Tibial nerve (tissue), 4 donors: ENCODE results near the gene COL6A2. TPM values are rescaled to one million over a fixed set of nuclear protein-coding genes. Genes with fewer than 3 reads are reported as not detected.
A peak's percentile ranks its signal among the peaks of the same experiment; 100 is the strongest.

Experiments used
- DNase-seq, 2 donors: peaks; one replicate each; pipeline ENCODE4 v3.0.0-alpha.2; 2019; ENCODE audit warnings: low spot score in 2 of 2
- H3K27ac ChIP-seq, 4 donors: fragments of 200-600 bp; sonication (generic) in 3 of 4; one replicate each; pipeline ENCODE4 v1.5.1; 2017 to 2019; ENCODE audit warnings: mild to moderate bottlenecking in 1 of 4
- H3K27me3 ChIP-seq, 2 donors: fragments of 200-600 bp; sonication (generic) in 1 of 2; one replicate each; pipeline versions ENCODE4 v1.5.1 to v1.6.0; 2017 to 2019
- H3K36me3 ChIP-seq, 3 donors: fragments of 200-600 bp; sonication (generic); one replicate each; pipeline ENCODE4 v1.5.1; 2018 to 2019
- H3K4me1 ChIP-seq, 4 donors: fragments of 200-600 bp; sonication (generic) in 3 of 4; one replicate each; pipeline ENCODE4 v1.5.1; 2017 to 2019
- H3K4me3 ChIP-seq, 4 donors: fragments of 200-600 bp; sonication (generic) in 3 of 4; one replicate each; pipeline ENCODE4 v1.5.1; 2017 to 2019; ENCODE audit warnings: mild to moderate bottlenecking in 1 of 4, moderate library complexity in 1 of 4
- H3K9me3 ChIP-seq, 4 donors: fragments of 200-600 bp; sonication (generic) in 3 of 4; one replicate each; pipeline ENCODE4 v1.5.1; 2017 to 2019
- CTCF ChIP-seq, 5 experiments: fragments of 200-600 bp in 3 of 5; fragments of 450-650 bp in 2 of 5; sonication (generic) in 3 of 5; IDR thresholded peaks; one replicate each; pipeline ENCODE4 v1.5.1; 2016 to 2019; ENCODE audit warnings: antibody characterized with exemption in 5 of 5, mild to moderate bottlenecking in 3 of 5, moderate library complexity in 2 of 5
- EP300 ChIP-seq, 2 donors: sonication (generic); formaldehyde crosslinking; IDR thresholded peaks; one replicate each; pipeline ENCODE4 v1.6.1; 2017; ENCODE audit warnings: antibody characterized with exemption in 2 of 2, mild to moderate bottlenecking in 1 of 2
- POLR2A ChIP-seq, 2 donors: fragments of 450-650 bp; IDR thresholded peaks; one replicate each; pipeline ENCODE4 v1.6.1; 2017; ENCODE audit warnings: antibody characterized with exemption in 2 of 2, mild to moderate bottlenecking in 2 of 2, moderate library complexity in 2 of 2
- WGBS, 2 donors: methylation state at CpG; one replicate each; pipeline ENCODE4 v1.1.5; 2018; 5-methylcytosine and 5-hydroxymethylcytosine counted together
- total RNA-seq, 4 donors: library from RNA; depleted of rRNA; stranded (reverse); fragments of >200 nt; gene quantifications; one replicate each; pipeline ENCODE4 v1.1.0, GENCODE V29; 2016

The COL6A2 gene
- total RNA-seq, 4 donors from 2014 or later = 470 to 1,210 (median 744) TPM

- no peak overlapping the region for H3K27ac ChIP-seq
- WGBS, 2 donors = 91 to 98% methylated on average over 11 of the region's 12 CpGs
- DNase-seq = peak in 1 of 2 donors; percentile 5
- peaks cover 0 to 98% (median 8%) of the 10 kb centered on the region in 3 donors for H3K36me3 ChIP-seq
- H3K9me3 ChIP-seq = peaks cover 0 to 6% (median 0%) of the 10 kb centered on the region in 4 donors
- no peaks in the 10 kb centered on the region for H3K27me3 ChIP-seq
- no peak overlapping the region for H3K4me3 ChIP-seq
- H3K4me1 ChIP-seq = peaks cover 0 to 15% (median 0%) of the 10 kb centered on the region in 4 donors
- TF ChIP-seq POLR2A (IDR thresholded peaks at IDR 0.05) = no peak
- TF ChIP-seq CTCF (IDR thresholded peaks at IDR 0.05) = no peak
- TF ChIP-seq EP300 (IDR thresholded peaks at IDR 0.05) = no peak
Observed at GRCh38 chr21:46119144-46119636, 21.3 kb downstream of the COL6A2 start.

GRCh38 chr21:46119637-46120271 is 21.8 kb downstream of the COL6A2 start:
- DNase-seq = peak in 1 of 2 donors; percentile 8
- Histone ChIP-seq H3K27me3 (no peaks in the 10 kb centered on the region), H3K4me3 (no peak overlapping the region), H3K27ac (no peak overlapping the region), H3K36me3 (peaks cover 0 to 98% (median 8%) of the 10 kb centered on the region in 3 donors), H3K9me3 (peaks cover 0 to 5% (median 0%) of the 10 kb centered on the region in 4 donors), H3K4me1 (peaks cover 0 to 15% (median 0%) of the 10 kb centered on the region in 4 donors)
- 86 to 91% methylated on average over 4 to 7 of the region's 14 CpGs for WGBS, 2 donors
- TF ChIP-seq EP300 (IDR thresholded peaks at IDR 0.05) = no peak
- TF ChIP-seq POLR2A (IDR thresholded peaks at IDR 0.05) = no peak
- TF ChIP-seq CTCF (IDR thresholded peaks at IDR 0.05) = no peak

DNA sequence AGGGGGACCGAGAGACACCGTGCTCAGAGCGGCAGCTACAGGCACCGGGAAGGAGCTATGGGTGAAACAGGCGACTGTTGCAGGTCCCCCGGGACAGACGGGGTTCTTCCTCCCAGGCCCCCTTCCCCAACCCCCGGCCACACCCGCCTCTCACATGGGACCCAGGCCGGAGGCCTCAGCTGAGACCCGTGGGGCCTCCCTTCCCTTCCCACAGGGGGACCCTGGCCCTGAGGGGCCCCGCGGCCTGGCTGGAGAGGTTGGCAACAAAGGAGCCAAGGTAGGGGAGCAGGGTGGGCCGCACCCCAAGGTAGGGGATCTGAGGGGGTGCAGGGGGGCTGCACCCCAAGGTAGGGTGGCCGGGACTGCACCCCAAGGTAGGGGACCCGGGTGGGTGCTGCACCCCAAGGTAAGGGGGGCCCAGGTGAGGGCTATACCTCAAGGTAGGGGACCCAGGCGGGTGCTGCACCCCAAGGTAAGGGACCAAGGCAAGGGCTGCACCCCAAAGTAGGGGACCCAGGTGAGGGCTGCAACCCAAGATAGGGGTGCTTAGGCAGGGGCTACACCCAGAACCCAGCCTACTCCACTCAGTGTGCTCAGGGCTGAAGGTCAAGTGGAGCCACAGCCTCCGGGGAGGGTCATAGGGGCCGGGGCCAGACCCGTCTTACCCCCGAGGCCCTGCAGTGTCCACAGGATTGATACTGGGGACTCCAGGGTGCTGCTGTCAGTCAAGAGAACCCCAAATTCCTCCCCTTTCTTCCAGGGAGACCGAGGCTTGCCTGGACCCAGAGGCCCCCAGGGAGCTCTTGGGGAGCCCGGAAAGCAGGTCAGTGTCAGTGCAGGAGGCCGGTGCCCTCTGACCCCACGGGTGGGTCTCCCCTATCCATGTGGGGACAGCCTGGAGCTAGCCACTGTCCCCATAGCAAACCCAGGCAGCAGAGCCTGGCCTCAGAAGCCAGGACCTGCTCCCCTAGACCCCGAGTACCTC is 22.7 kb downstream of the COL6A2 start:
- Histone ChIP-seq H3K4me1 (peaks cover 0 to 13% (median 0%) of the 10 kb centered on the region in 4 donors), H3K27ac (no peak overlapping the region), H3K36me3 (peaks cover 0 to 98% (median 8%) of the 10 kb centered on the region in 3 donors), H3K4me3 (no peak overlapping the region), H3K9me3 (no peaks in the 10 kb centered on the region), H3K27me3 (no peaks in the 10 kb centered on the region)
- TF ChIP-seq CTCF (IDR thresholded peaks at IDR 0.05) (no peak), POLR2A (IDR thresholded peaks at IDR 0.05) (no peak), EP300 (IDR thresholded peaks at IDR 0.05) (no peak)
- WGBS, 2 donors = 81 to 84% methylated on average over 16 to 19 of the region's 26 CpGs
- peak in 1 of 2 donors; percentile 9 for DNase-seq

GRCh38 chr21:46121286-46122221 is 23.6 kb downstream of the COL6A2 start:
- WGBS, 2 donors = 88 to 91% methylated on average over 20 to 25 of the region's 29 CpGs
- H3K4me3 ChIP-seq = no peak overlapping the region
- H3K27ac ChIP-seq = no peak overlapping the region

More at GRCh38 chr21:46121286-46122221, 23.6 kb downstream of the COL6A2 start:
- Histone ChIP-seq H3K9me3 (no peaks in the 10 kb centered on the region), H3K27me3 (no peaks in the 10 kb centered on the region), H3K4me1 (peaks cover 0 to 5% (median 0%) of the 10 kb centered on the region in 4 donors), H3K36me3 (peaks cover 0 to 98% (median 4%) of the 10 kb centered on the region in 3 donors)
- TF ChIP-seq CTCF (IDR thresholded peaks at IDR 0.05) = no peak
- TF ChIP-seq EP300 (IDR thresholded peaks at IDR 0.05) = no peak
- no peak for TF ChIP-seq POLR2A (IDR thresholded peaks at IDR 0.05)
- DNase-seq = peak in 1 of 2 donors; percentile 7
